Astrocyte of the spinal cord (primary cell): ENCODE results near the gene MED8.
"Not testable (repeated sequence)": the region's sequence is repeated elsewhere in the genome, so short reads cannot be mapped to it uniquely, and the experiment has no call there.

Source experiments
- DNase-seq: peaks from one replicate; pipeline ENCODE4 v3.0.0; 2011; ENCODE audit warnings: low read depth, low spot score
- H3K4me3 ChIP-seq: 2 replicates; pipeline ENCODE4 v1.5.1; 2011; ENCODE audit warnings: low read depth, mild to moderate bottlenecking, low read length, moderate library complexity
- in situ Hi-C: cut with HindIII; loops from 2 replicates; pipeline ENCODE4 v1.10.0; 2017; ENCODE audit warnings: low sequenced_read_pairs
- TF ChIP-seq, protein P1 (sequence below): IDR thresholded peaks from 2 replicates; pipeline ENCODE4 v1.5.1; 2012; ENCODE audit warnings: low read depth, mild to moderate bottlenecking, low read length, inconsistent platforms

MED8 gene

DNA sequence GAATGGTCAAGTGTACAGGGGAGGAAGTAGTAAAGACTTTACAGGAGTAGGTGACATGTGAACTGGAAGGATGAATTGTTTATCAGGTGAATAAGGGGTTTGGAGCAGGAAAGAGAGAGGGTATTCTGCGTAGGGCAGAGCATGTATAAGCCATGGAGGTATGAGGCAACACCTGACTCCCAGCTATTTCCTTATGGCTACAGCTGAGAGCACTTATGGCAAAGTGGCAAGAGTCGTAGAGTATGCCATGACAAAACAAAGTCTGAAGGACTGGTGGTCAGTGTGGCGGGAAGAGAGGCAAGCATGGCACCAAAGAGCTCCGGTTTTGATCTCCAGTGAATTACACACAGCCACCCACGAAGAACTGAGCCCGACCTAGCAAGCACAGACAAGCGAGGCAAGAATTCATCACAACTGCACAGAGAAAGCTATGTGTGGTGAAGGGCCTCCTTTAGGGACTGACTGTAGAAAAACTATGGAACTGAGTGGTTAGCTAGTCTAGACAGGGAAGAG lies 12.8 kb downstream of the MED8 start:
- DNase-seq: no peak
- TF ChIP-seq, protein P1, sequence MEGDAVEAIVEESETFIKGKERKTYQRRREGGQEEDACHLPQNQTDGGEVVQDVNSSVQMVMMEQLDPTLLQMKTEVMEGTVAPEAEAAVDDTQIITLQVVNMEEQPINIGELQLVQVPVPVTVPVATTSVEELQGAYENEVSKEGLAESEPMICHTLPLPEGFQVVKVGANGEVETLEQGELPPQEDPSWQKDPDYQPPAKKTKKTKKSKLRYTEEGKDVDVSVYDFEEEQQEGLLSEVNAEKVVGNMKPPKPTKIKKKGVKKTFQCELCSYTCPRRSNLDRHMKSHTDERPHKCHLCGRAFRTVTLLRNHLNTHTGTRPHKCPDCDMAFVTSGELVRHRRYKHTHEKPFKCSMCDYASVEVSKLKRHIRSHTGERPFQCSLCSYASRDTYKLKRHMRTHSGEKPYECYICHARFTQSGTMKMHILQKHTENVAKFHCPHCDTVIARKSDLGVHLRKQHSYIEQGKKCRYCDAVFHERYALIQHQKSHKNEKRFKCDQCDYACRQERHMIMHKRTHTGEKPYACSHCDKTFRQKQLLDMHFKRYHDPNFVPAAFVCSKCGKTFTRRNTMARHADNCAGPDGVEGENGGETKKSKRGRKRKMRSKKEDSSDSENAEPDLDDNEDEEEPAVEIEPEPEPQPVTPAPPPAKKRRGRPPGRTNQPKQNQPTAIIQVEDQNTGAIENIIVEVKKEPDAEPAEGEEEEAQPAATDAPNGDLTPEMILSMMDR: no peak
- in situ Hi-C loops: no loop called here
- no peak overlapping the region for H3K4me3 ChIP-seq

DNA sequence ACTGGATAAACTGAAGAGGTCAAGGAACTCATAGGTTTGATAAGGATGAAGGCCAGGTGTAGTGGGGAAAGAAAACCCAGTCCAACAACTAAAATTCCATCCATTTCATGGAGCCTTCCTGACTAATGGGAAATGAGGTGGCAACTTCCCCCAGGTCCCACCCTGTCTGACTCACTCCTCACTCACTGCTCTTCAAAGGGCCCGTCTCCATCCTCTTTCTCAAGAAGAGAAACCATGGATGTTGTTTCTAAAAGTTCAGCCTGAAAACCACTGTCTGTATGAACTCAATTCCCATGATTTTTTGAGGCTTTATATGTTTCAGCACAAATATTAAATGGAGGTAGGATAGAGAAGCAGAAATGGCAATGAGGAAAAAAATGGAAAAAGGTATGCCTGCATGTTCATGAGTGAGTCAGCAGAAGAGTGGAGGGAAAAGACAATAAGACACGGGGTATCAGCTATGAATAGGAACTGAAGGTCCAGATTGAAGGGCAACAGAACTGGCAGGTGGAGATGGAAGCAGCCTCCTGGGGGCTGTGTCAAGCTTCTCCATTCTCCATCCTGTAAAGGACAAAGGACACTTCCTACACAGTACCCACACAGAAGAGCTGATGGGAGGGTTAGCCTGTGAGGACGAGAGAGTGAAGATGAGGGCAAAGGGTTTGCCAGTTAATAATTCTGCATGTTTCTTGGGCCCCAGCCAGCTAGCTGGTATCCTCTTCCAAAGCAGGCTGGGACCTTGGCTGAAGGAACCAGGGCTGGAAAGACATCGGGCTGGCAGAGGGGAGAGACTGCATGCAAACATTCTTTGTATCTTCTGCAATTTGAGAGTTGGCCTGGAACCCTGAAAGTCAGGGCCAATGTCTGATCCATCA lies 16.3 kb downstream of the MED8 start:
- DNase-seq: peak; percentile 80
- in situ Hi-C loops: no loop called here
- TF ChIP-seq, protein P1: no peak
- H3K4me3 ChIP-seq: no peak overlapping the region

DNA sequence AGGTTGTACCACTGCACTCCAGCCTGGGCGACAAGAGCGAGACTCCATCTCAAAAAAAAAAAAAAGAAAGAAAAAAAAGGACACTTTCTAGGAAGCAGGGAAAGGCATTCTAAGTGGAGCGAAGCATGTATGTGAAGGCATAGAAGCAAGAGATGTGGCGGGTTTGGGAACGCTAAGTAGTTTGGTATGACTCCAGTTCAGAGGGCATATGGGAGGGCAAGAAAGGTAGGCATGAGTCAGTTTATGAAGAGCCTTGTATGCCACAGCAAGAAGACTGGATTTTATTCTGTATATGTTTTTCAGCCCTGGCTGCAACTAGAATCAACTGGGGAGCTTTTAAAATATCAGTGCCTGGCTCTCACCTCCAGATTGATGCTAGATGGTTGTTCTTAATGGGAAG lies 17.4 kb downstream of the MED8 start:
- TF ChIP-seq, protein P1: no peak
- no peak overlapping the region for H3K4me3 ChIP-seq
- DNase-seq: no peak
- in situ Hi-C loops: no loop called here

DNA sequence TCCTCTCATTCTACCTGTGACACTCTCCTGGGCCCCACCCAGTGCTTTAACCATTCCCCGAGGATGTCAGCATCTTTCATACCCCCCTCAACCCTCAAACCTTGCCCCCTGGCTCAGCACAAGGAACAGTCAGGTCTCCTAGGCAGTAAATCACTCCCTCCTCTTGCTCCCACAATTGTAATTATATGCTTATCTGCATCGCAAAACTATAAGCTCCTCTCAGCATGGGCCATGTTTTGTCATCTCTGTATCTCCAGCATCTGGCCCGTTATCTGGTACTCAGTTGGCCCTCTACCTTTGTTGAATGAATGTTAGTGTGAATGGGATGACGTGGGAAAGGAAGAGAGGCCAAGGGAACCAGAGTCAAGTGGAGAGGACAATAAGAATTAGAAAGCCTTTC lies 19.0 kb downstream of the MED8 start:
- TF ChIP-seq, protein P1: no peak
- no peak for DNase-seq
- in situ Hi-C loops: no loop called here
- H3K4me3 ChIP-seq: no peak overlapping the region

DNA sequence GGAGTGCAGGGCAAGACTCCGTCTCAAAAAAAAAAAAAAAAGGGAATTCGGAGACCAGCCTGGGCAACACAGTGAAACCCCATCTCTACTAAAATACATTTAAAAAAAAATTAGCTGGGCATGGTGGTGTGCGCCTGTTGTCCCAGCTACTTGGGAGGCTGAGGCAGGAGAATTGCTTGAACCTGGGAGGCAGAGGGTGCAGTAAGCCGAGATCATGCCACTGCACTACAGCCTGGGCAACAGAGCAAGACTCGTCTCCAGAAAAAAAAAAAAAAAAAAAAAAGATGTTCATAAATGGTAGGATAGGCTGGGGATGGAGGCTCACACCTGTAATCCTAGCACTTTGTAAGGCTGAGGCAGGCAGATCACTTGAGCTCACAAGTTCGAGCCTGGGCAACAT lies 19.8 kb downstream of the MED8 start:
- in situ Hi-C loops, DNase-seq, H3K4me3 ChIP-seq: not testable (repeated sequence)

DNA sequence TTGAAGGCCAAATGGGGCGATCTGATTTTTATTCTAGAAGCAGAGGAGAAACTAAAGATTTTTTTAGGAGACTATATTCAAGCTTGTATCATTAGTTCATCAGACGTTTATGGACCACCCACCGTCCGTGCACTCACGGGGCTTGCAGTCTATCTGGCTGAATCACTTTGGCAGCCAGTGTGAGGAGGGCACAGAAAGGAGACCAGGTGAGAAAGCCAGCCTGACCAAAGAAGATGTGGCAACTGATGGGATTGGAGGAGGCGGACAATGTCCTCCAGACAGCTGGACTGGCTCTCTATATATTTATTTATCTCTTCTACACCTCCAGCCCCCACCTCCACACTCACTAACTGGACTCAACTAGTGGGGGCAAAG lies 21.0 kb downstream of the MED8 start:
- peak overlapping the region; percentile 81 for H3K4me3 ChIP-seq
- TF ChIP-seq, protein P1: no peak
- no peak for DNase-seq
- in situ Hi-C loops: no loop called here

DNA sequence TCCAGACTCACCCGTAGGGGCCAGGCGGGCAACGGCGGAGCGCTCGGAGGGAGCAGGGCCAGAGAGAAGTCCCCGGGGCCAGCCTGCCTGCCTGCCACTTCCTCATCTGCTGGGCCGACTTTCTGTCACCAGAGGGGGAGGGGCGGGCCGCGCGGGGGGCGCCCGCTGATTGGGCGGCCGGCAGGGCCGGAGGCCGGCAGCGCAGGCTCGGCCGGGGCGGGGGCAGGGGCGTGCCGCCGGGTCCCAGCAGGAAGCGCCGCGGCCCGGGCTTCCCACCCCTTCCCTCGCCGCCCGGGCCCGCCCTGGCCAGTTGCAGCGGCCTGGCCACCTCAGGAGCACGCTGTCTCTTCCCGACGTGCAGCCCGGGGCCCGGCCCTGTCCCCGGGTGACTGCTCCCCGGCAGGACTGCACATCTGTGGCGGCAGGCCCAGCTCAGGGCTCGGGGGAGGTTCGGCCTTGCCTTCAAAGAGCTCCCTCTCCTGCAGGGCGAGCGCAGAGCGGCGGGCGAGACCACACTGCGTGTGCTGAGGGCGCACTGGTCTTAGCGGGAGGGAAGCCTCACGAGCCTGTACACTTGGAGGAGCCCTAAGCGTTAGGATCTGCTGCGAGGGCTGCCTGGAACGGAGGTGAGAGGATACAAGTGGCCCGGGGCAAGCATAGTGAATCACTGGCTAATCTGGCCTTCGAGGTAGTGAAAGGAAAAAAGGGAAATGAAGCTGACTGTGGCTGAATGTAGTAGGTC lies 21.5 kb downstream of the MED8 start, which contains the start of gene ELOVL1:
Gene ELOVL1, minus strand, starts transcription at position 108 of the 742 bp plus-strand sequence. CDS start 2,402 bp downstream, outside the sequence.
- peak within 1 kb of the TSS; percentile 81 for H3K4me3 ChIP-seq
- peak; percentile 88 for DNase-seq
- in situ Hi-C loops: no loop called here
- TF ChIP-seq, protein P1: peak; percentile 29
